ENCODE data around the gene SERPINA1. TPM values are rescaled to one million over a fixed set of nuclear protein-coding genes. Genes with fewer than 3 reads are reported as not detected.

SERPINA1 gene
- total and polyA plus RNA-seq, 2 experiments from 2014 or later: 3,480 to 5,074 TPM

DNA sequence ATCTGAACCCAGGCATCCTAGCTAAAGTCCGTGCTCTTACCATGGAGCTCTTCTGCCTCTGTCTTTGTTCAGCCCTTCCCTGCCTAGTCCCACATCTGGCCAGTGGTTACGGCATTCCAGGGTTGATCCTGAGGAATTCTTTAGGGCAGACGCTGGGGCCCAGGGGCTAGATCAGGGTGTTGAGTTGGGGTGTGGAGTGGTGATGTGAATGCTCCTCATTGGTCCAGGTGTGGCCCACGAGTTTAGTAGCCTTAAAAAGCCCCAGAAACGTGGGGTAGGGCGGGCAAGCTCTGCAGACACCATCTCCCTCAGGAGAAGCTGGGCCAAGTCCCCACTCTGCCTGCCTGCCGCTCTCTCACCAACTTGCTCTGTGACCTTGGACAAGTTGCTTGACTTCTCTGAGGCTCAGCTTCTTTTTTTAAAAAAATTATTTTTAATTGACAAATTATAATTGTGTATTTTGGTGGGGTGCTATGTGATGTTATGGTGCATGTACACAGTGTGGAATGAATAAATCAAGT is 56.3 kb downstream of the SERPINA1 start:
- no peak for DNase-seq (ENCODE audit: low spot score)
- no peaks in the 10 kb centered on the region for H4K20me1 ChIP-seq (ENCODE audit: insufficient read depth, poor library complexity, severe bottlenecking)
- H3K27me3 ChIP-seq: no peaks in the 10 kb centered on the region
- no peak overlapping the region for H3K27ac ChIP-seq
- H3K36me3 ChIP-seq (replicated peaks; ENCODE audit: insufficient read depth, low read depth): no peaks in the 10 kb centered on the region
- no peak overlapping the region for H2AFZ ChIP-seq
- H3K79me2 ChIP-seq: no peaks in the 10 kb centered on the region
- no peak overlapping the region for H3K4me3 ChIP-seq
- no peaks in the 10 kb centered on the region for H3K4me1 ChIP-seq (ENCODE audit: insufficient read depth)
- TF ChIP-seq EZH2 (IDR thresholded peaks at IDR 0.05; ENCODE audit: borderline replicate concordance) (no peak), EZH2phosphoT487 (IDR thresholded peaks at IDR 0.05; ENCODE audit: low read depth, severe bottlenecking, unreplicated experiment) (no peak)
- TF ChIP-seq, protein P1, sequence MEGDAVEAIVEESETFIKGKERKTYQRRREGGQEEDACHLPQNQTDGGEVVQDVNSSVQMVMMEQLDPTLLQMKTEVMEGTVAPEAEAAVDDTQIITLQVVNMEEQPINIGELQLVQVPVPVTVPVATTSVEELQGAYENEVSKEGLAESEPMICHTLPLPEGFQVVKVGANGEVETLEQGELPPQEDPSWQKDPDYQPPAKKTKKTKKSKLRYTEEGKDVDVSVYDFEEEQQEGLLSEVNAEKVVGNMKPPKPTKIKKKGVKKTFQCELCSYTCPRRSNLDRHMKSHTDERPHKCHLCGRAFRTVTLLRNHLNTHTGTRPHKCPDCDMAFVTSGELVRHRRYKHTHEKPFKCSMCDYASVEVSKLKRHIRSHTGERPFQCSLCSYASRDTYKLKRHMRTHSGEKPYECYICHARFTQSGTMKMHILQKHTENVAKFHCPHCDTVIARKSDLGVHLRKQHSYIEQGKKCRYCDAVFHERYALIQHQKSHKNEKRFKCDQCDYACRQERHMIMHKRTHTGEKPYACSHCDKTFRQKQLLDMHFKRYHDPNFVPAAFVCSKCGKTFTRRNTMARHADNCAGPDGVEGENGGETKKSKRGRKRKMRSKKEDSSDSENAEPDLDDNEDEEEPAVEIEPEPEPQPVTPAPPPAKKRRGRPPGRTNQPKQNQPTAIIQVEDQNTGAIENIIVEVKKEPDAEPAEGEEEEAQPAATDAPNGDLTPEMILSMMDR (IDR thresholded peaks at IDR 0.05; ENCODE audit: poor library complexity): no peak
- H3K9me3 ChIP-seq (ENCODE audit: low read depth): no peaks in the 10 kb centered on the region
- no peaks in the 10 kb centered on the region for H3K9me2 ChIP-seq (replicated peaks; ENCODE audit: insufficient read depth)
- 72% methylated on average over 7 of the region's 7 CpGs for WGBS (ENCODE audit: low lambda C conversion rate, missing lambda C conversion rate)
- no peak overlapping the region for H3K4me2 ChIP-seq

DNA sequence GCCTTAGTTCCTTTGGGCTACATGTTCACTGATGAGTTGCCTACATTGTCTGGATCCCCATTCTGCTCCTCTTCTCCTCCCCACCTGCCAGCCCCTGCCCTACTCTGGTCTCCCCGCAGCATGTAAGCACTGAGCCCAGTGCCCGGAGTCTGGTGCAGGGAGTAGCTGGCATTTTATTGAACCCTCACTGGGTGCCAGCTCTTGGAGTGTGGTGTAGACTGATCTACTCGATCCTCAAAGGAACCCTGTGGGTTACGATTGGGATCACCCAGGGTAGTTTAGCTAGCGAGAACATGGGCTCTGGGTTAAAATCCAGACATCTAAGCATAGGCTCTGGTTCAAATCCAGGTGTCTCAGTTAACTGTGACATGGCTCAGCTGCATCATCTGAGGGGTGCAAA is 56.9 kb downstream of the SERPINA1 start:
- TF ChIP-seq EZH2phosphoT487 (IDR thresholded peaks at IDR 0.05; ENCODE audit: low read depth, severe bottlenecking, unreplicated experiment) (no peak), EZH2 (IDR thresholded peaks at IDR 0.05; ENCODE audit: borderline replicate concordance) (no peak)
- TF ChIP-seq, protein P1 (IDR thresholded peaks at IDR 0.05; ENCODE audit: poor library complexity): no peak
- Histone ChIP-seq H3K9me2 (replicated peaks; ENCODE audit: insufficient read depth) (no peaks in the 10 kb centered on the region), H2AFZ (no peak overlapping the region), H4K20me1 (ENCODE audit: insufficient read depth, poor library complexity, severe bottlenecking) (no peaks in the 10 kb centered on the region), H3K9me3 (ENCODE audit: low read depth) (no peaks in the 10 kb centered on the region), H3K4me2 (no peak overlapping the region), H3K4me1 (ENCODE audit: insufficient read depth) (no peaks in the 10 kb centered on the region), H3K27ac (no peak overlapping the region), H3K36me3 (replicated peaks; ENCODE audit: insufficient read depth, low read depth) (no peaks in the 10 kb centered on the region), H3K27me3 (no peaks in the 10 kb centered on the region), H3K79me2 (no peaks in the 10 kb centered on the region), H3K4me3 (no peak overlapping the region)
- DNase-seq (ENCODE audit: low spot score): no peak
- WGBS (ENCODE audit: low lambda C conversion rate, missing lambda C conversion rate): 93% methylated on average over 5 of the region's 5 CpGs

DNA sequence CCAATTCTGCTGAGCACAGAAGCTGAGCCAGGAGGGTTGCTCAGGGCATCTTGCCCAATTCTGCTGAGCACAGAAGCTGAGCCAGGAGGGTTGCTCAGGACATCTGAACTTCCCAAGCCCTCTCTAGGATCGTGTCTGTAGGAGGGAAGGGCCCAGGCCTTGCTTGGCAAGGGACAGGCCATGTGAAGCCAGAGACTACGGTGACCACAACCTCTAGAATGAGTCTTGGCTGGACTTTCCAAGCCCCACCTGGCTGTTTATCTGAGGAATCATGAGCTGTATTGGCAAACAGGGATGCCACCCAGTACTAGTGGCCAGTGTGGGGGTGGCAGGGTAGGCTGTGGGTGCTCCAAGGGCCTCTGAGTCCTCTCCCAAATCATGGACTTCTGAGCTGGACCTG is 57.5 kb downstream of the SERPINA1 start:
- no peaks in the 10 kb centered on the region for H3K4me1 ChIP-seq (ENCODE audit: insufficient read depth)
- H3K4me3 ChIP-seq: no peak overlapping the region
- no peak overlapping the region for H3K4me2 ChIP-seq
- H3K9me3 ChIP-seq (ENCODE audit: low read depth): no peaks in the 10 kb centered on the region
- H3K9me2 ChIP-seq (replicated peaks; ENCODE audit: insufficient read depth): no peaks in the 10 kb centered on the region
- H3K36me3 ChIP-seq (replicated peaks; ENCODE audit: insufficient read depth, low read depth): no peaks in the 10 kb centered on the region
- H3K27me3 ChIP-seq: no peaks in the 10 kb centered on the region
- H3K79me2 ChIP-seq: no peaks in the 10 kb centered on the region
- no peak for DNase-seq (ENCODE audit: low spot score)
- 91% methylated on average over 2 of the region's 2 CpGs for WGBS (ENCODE audit: low lambda C conversion rate, missing lambda C conversion rate)
- TF ChIP-seq EZH2 (IDR thresholded peaks at IDR 0.05; ENCODE audit: borderline replicate concordance) (no peak), EZH2phosphoT487 (IDR thresholded peaks at IDR 0.05; ENCODE audit: low read depth, severe bottlenecking, unreplicated experiment) (no peak)
- H2AFZ ChIP-seq: no peak overlapping the region
- no peak overlapping the region for H3K27ac ChIP-seq
- no peaks in the 10 kb centered on the region for H4K20me1 ChIP-seq (ENCODE audit: insufficient read depth, poor library complexity, severe bottlenecking)

DNA sequence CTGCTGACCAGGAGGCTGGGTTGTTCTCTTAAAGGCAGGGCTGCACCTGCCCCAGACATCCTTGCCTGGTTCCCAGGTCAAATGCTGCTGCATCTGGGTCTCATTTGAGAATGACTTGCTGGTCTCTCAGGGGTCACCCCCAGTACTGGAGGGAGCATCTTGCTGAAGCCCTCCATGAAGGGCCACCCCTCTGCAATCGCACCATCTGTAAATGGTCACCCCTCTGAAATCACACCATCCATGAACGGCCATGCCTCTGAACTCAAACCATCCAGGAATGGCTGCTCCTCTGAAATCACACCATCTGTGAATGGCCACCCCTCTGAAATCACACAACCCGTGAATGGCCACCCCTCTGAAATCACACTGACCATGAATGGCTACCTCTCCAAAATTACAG is 58.0 kb downstream of the SERPINA1 start:
- WGBS (ENCODE audit: low lambda C conversion rate, missing lambda C conversion rate): 95% methylated on average over 3 of the region's 3 CpGs
- Histone ChIP-seq H3K79me2 (no peaks in the 10 kb centered on the region), H3K4me1 (ENCODE audit: insufficient read depth) (no peaks in the 10 kb centered on the region), H3K4me2 (no peak overlapping the region), H4K20me1 (ENCODE audit: insufficient read depth, poor library complexity, severe bottlenecking) (no peaks in the 10 kb centered on the region), H2AFZ (no peak overlapping the region), H3K27me3 (no peaks in the 10 kb centered on the region), H3K9me3 (ENCODE audit: low read depth) (no peaks in the 10 kb centered on the region), H3K27ac (no peak overlapping the region), H3K4me3 (no peak overlapping the region), H3K36me3 (replicated peaks; ENCODE audit: insufficient read depth, low read depth) (no peaks in the 10 kb centered on the region), H3K9me2 (replicated peaks; ENCODE audit: insufficient read depth) (no peaks in the 10 kb centered on the region)
- TF ChIP-seq EZH2phosphoT487 (IDR thresholded peaks at IDR 0.05; ENCODE audit: low read depth, severe bottlenecking, unreplicated experiment) (no peak), EZH2 (IDR thresholded peaks at IDR 0.05; ENCODE audit: borderline replicate concordance) (no peak)
- TF ChIP-seq, protein P1 (IDR thresholded peaks at IDR 0.05; ENCODE audit: poor library complexity): no peak
- DNase-seq (ENCODE audit: low spot score): no peak
